Fibroblast of skin of back (primary cell): Measurements from ENCODE around the gene OSBPL2.

ENCODE experiments used
- DNase-seq: peaks from one replicate; pipeline ENCODE4 v3.0.0-alpha.2; 2013

The OSBPL2 gene

DNA sequence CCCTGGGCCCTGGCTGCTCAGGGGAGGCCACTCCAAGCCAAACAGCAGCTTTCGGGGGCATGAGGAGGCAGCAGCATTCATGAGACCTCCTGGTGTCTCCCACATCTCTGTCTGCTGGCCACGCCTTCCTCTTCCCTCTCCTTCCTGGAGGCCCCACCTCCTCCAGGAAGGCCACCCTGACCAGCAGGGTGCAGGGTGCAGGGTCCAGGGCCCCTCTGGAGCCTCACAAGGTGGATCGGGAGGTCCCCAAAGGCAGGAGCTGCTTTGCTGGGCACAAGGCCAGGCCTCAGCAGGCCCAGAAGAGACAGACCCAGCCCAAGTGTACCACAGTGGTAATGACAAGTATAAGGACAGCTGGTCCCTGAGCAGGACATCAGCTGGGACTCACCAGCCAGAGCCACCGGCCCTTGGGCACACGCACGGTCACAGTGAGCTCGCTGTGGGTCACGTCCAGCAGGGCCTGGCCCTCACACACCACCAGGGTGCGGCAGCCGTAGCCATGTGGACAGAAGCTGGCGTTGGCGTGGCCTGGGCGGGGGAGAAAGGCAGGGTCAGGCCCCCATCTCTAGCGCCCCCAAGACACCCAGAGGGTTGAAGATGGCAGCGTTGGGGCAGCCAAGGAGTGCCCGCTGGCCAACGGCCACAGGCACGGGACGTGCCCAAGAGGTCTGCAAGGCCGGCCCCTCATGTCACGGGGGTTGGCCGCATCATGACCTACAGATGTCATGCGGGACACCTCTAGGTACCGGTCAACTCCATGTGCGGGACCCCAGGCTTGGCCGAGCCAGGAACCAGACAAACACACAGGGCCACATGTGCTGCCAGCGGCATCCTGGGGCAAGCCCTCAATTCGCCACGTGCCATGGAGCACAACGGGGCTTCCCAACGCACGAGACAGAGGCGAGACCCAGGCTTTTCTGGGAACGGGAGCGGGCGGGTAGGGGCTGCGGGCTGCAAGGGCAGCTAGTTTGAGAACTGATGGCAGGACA is 91.4 kb downstream of the OSBPL2 start:
- DNase-seq: no peak

DNA sequence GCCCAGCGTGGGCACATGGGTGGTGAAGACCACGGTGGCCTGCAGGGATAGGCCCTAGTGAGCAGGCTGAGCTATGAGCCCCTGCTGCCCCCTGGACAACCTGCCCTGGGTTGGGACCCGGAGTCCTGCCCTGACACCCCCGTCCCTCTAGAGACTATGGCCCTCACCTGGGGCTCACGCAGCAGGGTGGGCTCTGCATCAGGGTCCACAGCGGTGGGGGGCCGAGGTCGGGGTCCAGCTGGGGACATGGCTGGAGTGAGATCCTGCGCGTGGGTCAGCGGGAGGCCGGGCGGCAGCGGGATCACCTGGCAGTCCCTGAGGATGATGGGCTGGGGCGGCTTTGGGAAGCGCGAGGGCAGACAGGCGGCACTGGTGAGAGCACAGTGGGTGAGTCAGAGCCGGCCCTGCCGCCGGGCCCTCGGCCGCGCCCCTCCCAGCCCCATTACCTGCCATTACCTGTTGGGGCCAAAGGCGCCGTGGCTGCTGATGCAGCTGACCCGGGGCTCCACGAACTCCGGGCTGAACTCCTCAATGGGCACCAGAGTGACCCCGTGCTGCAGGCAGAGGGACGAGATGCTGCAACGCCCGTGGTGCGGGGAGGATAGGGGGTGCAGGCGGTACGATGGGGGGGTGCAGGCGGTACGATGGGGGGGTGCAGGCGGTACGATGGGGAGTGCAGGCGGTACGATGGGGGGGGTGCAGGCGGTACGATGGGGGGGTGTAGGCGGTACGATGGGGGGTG is 92.4 kb downstream of the OSBPL2 start:
- no peak for DNase-seq

DNA sequence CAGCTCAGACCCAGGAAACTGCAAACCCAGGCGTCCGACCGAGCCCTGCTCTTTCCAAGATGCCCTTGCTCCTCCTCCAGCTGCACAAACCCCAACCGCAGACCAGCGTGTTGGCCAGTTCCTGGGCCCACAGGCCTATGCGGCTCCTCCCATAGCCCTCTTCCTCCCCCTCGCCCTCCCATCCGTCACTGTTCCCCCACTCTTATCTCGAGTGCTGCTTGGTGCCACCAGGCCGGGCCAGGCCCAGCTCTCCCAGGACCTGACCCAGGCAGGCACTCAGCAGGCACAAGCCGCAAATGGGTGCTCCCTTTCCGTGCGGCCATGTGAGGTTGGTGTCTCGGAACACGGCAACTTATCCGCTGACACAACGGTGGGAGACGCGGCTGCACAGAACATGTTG is 93.0 kb downstream of the OSBPL2 start:
- DNase-seq: no peak

DNA sequence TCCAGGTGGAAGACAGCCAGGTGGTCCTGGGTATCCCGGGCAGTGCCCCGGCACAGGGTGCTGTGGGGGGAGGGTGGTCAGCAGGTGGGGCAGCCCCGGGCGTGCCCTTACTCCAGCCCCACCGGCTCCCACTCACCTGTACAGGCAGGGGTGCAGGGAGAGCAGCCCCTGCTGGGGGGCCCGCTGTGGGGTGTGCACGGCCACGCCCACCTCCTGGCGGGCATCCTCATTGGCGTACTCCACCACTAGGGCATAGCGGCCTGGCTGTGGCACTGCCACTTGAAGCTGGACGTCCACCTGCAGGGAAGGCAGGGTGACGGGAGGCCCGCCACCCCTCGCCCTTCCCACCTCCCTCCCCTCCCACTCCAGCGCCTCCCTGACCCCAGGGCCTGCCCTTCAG is 94.1 kb downstream of the OSBPL2 start:
- no peak for DNase-seq

DNA sequence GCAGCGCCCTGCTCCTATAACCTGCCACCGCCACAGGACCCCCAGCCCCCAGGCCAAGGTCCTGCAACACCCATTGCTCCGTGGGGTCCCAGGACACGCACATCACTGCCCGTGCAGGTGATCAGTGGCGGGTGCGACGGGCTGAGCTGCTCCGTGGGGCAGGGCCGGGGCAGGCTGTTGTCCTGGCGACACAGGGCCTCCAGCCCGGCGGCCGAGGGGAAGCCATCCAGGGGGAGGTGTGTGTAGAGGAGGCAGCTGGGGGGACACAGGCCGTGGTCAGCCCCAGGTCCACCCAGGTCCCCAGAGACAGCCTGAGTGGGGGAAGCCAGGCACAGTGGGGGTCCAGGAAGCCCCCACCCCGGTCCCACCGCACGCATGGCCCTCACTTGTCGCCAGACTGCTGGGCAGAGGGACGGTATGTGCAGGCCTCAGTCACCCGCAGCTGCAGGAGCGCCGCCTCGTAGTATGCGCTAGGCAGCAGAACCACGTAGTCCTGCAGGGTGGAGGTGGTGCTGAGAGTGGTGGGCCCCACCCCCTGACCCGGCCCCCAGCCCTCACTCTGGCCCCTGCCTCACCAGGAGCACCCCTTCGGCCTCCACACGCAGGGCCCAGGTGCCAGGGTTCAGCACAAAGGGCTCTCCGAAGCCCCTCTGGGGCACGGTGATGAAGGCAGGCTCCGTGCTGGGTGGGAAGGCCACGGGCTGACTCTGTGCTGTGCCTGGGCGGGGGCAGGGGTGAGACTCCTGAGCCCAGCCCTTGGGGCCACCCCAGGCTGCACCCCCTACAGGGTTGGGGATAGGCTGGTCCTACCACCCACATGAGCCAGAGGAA is 94.9 kb downstream of the OSBPL2 start:
- DNase-seq: no peak

- DNase-seq: no peak
Measured at GRCh38 chr20:62333820-62334595, 95.7 kb downstream of the OSBPL2 start.

GRCh38 chr20:62334881-62335280 is 96.6 kb downstream of the OSBPL2 start:
- no peak for DNase-seq

DNA sequence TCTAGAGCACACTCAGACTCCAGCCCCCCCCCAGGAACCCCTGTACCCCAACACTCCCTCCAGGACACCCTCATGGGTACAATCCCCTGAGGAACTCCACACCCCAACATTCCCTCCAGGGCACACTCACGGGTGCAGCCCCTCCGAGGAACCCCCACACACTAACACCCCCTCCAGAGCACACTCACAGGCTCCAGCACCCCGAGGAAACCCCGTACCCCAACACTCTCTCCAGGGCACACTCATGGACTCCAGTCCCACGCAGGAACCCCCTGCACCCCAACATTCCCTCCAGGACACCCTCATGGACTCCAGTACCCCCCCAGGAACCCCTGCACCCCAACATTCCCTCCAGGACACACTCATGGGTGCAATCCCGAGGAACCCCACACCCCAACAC is 97.2 kb downstream of the OSBPL2 start:
- no peak for DNase-seq

DNA sequence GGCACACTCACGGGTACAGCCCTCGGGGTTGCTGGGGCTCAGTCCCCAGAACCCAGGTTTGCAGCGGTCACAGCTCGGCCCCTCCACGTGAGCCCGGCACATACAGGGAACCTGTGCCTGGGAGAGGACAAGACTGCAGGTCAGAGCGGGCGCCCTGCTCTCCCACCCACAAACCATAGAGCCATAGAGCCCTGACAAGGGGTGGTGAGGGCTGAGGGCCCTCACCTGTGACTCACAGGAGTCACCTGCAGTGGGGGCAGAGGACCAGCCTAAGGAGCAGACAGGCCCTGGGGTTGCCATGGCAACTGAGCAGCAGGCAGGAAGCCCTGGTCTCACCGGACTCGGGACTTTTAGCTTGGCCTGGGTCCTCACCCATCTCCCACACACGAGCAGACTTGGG is 98.0 kb downstream of the OSBPL2 start:
- no peak for DNase-seq

DNA sequence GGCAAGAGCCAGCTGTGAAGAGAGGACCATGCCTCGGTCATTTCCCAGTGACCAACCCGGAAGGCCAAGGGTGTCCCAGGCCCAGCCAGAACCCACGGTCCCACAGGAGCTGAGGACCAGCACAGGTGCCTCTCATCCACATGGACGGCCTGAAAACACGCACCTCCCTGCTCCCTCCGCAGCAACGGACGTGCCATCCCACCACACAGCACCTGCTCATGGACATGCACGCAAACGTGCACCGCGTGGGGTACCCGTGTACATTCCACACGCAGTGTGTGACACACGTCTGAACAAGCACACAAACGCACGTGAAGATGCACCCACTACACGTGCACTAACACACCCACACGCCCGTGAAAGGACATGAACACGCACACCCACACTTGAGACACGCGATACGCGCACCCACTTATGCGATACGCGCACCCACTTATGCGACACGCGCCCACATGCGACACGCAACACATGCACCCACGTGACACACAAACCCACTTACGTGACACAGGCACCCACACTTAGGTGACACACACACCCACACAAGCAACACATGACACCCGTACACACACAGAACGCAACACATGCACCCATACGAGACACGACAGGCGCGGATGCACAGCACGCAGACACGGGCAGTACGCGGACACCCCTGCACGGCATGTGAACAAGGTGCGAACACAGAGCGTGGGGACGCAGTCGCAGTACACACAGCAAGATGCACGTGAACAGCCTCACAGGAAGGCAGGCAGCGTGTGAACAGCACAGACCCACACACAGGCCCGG is 98.6 kb downstream of the OSBPL2 start:
- DNase-seq: no peak

GRCh38 chr20:62337558-62338293 is 99.4 kb downstream of the OSBPL2 start:
- no peak for DNase-seq

DNA sequence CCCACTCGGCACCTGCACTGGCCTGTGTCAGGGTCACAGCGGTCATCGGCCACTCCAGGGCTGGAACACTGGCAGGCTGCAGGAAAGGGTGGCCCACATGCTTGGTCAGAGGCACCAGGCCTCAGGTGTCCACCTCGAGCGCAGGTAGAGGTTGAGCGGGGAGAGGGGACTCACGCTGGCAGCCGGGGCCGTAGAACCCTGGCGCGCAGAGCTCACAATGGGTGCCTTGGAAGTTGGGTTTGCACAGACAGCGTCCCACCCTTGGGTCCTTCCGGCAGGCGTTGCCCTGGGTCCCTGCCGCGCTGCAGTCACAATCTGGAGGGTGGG is 99.9 kb downstream of the OSBPL2 start:
- DNase-seq: no peak

DNA sequence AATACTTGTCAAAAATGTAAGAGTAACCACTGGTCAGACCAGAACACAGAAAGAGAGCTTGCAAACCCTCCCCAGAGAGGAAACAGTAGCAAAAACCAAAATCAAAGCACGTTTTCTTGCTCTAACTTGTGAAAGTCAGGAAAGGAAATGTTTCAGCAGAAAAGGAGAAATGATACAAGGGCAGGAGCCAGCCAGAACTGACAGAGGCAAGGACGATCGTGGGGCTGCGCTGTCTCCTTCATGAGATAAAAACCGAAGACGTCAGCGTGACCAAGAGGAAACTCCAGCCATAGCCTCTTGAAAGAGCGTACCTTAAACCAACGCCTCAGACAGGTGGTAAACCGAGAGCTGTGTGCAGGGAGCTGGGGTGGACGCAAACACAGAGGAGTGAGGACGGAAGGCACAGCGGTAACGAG is 101.3 kb downstream of the OSBPL2 start:
- DNase-seq: no peak

- no peak for DNase-seq
Measured at GRCh38 chr20:62342910-62343309, 104.6 kb downstream of the OSBPL2 start.

DNA sequence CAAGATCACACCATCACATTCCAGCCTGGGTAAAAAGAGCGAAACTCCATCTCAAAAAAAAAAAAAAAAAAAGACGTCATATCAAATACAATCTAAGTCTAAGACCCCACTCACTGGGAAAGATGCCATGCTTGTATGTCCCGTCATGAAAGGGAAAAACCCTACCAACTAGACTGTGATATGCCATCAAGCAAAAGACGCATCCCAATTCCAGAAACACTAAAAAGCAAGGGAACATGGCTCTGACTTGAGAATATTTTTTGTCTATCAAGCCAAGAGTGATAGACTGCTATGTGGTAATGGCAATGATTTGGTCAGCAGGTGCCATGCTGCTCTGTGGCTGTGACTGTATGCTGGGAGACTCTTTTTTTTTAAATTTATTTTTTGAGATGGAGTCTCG is 105.8 kb downstream of the OSBPL2 start:
- no peak for DNase-seq

DNA sequence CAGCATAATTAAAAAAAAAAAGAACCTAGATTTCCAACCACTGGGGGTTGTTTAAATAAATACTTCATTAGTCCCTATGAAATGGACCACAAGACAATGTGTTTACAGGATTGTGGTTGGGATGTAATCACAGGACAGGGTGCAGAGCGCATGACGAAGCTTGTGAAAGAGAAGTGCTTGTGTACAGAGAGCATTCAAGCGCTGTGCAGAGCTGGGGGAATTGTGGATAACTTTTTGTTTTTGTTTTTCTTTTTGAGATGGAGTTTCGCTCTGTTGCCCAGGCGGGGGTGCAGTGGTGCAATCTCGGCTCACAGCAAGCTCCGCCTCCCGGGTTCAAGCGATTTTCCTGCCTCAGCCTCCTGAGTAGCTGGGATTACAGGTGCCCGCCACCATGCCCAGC is 106.5 kb downstream of the OSBPL2 start:
- no peak for DNase-seq
